Femur (tissue), 1 donor: Measurements from ENCODE around the gene FAM83C.
"Not testable (repeated sequence)": the region's sequence is repeated elsewhere in the genome, so short reads cannot be mapped to it uniquely, and the experiment has no call there.

Source experiments
- DNase-seq: peaks from one replicate; pipeline ENCODE4 v3.0.0-alpha.2; 2017

FAM83C gene

GRCh38 chr20:35318502-35319157 lies 26.4 kb upstream of the FAM83C start:
- no peak for DNase-seq

- no peak for DNase-seq
Observed at GRCh38 chr20:35317416-35318210, 25.4 kb upstream of the FAM83C start.

GRCh38 chr20:35316086-35316485 lies 23.9 kb upstream of the FAM83C start:
- DNase-seq, result no peak

GRCh38 chr20:35315632-35316020 lies 23.4 kb upstream of the FAM83C start:
- DNase-seq, result not testable (repeated sequence)

GRCh38 chr20:35314816-35315631 lies 22.8 kb upstream of the FAM83C start:
- no peak for DNase-seq

GRCh38 chr20:35312318-35312717 lies 20.1 kb upstream of the FAM83C start:
- no peak for DNase-seq

- no peak for DNase-seq
Observed at GRCh38 chr20:35311822-35312221, 19.6 kb upstream of the FAM83C start.

GRCh38 chr20:35311409-35311808 lies 19.2 kb upstream of the FAM83C start:
- no peak for DNase-seq

GRCh38 chr20:35307666-35308653 lies 15.7 kb upstream of the FAM83C start:
- DNase-seq, result peak; percentile 59

GRCh38 chr20:35306931-35307517 lies 14.8 kb upstream of the FAM83C start:
- no peak for DNase-seq

- no peak for DNase-seq
Observed at GRCh38 chr20:35305682-35306556, 13.7 kb upstream of the FAM83C start.

- no peak for DNase-seq
Observed at GRCh38 chr20:35304956-35305355, 12.7 kb upstream of the FAM83C start.

- peak; percentile 87 for DNase-seq
Observed at GRCh38 chr20:35303735-35304491, 11.7 kb upstream of the FAM83C start.

- DNase-seq, result no peak
Observed at GRCh38 chr20:35303382-35303734, 11.1 kb upstream of the FAM83C start.

- DNase-seq, result no peak
Observed at GRCh38 chr20:35302421-35303335, 10.5 kb upstream of the FAM83C start.

- no peak for DNase-seq
Observed at GRCh38 chr20:35301426-35301825, 9.2 kb upstream of the FAM83C start.

- no peak for DNase-seq
Observed at GRCh38 chr20:35300469-35301262, 8.4 kb upstream of the FAM83C start.

- DNase-seq, result no peak
Observed at GRCh38 chr20:35299780-35300179, 7.6 kb upstream of the FAM83C start.
